Activated naive CD4-positive, alpha-beta T cell treated with anti-CD3 and anti-CD28 coated beads, Interleukin-2, amount 10 ng/mL, durations not matched to agents 7 days and 5 days (primary cell): Measurements from ENCODE around the gene ELOB.
"Not testable (repeated sequence)": the region's sequence is repeated elsewhere in the genome, so short reads cannot be mapped to it uniquely, and the experiment has no call there.

ENCODE experiments used
- CTCF ChIA-PET: fragments of 350-600 bp; sonication (Branson Sonifier 250); formaldehyde crosslinking; loops from one replicate; lab custom pipeline; 2021; ENCODE audit warnings: antibody characterized with exemption; lab: Charles Lee
- DNase-seq: peaks from one replicate; pipeline ENCODE4 v3.0.0-alpha.2; 2020
- H3K27ac Mint-ChIP-seq: one replicate; pipeline ENCODE4 v1.8.0; 2021; ENCODE audit warnings: mild to moderate bottlenecking, moderate library complexity, mixed read lengths
- H3K27me3 Mint-ChIP-seq: one replicate; pipeline ENCODE4 v1.8.0; 2021; ENCODE audit warnings: mild to moderate bottlenecking, mixed read lengths
- H3K36me3 Mint-ChIP-seq: one replicate; pipeline ENCODE4 v1.8.0; 2021; ENCODE audit warnings: mixed read lengths
- H3K4me1 Mint-ChIP-seq: one replicate; pipeline ENCODE4 v1.8.0; 2021; ENCODE audit warnings: mixed read lengths
- H3K4me3 Mint-ChIP-seq: one replicate; pipeline ENCODE4 v1.8.0; 2021; ENCODE audit warnings: mild to moderate bottlenecking, moderate library complexity, mixed read lengths
- H3K9me3 Mint-ChIP-seq: one replicate; pipeline ENCODE4 v1.8.0; 2021; ENCODE audit warnings: mixed read lengths

The ELOB gene

GRCh38 chr16:2726923-2727322 is 50.2 kb downstream of the ELOB start:
- Mint-ChIP-seq H3K27ac (no peak overlapping the region), H3K36me3 (no peaks in the 10 kb centered on the region), H3K9me3 (no peaks in the 10 kb centered on the region), H3K27me3 (peaks cover 31% of the 10 kb centered on the region), H3K4me3 (no peak overlapping the region), H3K4me1 (peaks cover 2% of the 10 kb centered on the region)
- DNase-seq = no peak
- CTCF ChIA-PET = no interaction called here

- Mint-ChIP-seq H3K4me3 (no peak overlapping the region), H3K27me3 (peaks cover 26% of the 10 kb centered on the region), H3K27ac (no peak overlapping the region), H3K36me3 (no peaks in the 10 kb centered on the region), H3K9me3 (no peaks in the 10 kb centered on the region), H3K4me1 (peaks cover 2% of the 10 kb centered on the region)
- no peak for DNase-seq
- CTCF ChIA-PET = no interaction called here
Observed at GRCh38 chr16:2724816-2725348, 52.2 kb downstream of the ELOB start.

- DNase-seq = no peak
- Mint-ChIP-seq H3K27ac (no peak overlapping the region), H3K4me1 (peaks cover 2% of the 10 kb centered on the region), H3K36me3 (no peaks in the 10 kb centered on the region), H3K9me3 (no peaks in the 10 kb centered on the region), H3K27me3 (peaks cover 26% of the 10 kb centered on the region), H3K4me3 (no peak overlapping the region)
- CTCF ChIA-PET = interaction anchor here (1.2 kb wide), 1 partner anchor 28 kb away, joined by 3 read pairs; no protein-coding TSS in a partner anchor
Observed at GRCh38 chr16:2724088-2724676, 52.9 kb downstream of the ELOB start.

- H3K4me1 Mint-ChIP-seq, H3K9me3 Mint-ChIP-seq, DNase-seq, CTCF ChIA-PET, H3K36me3 Mint-ChIP-seq: not testable (repeated sequence)
- Mint-ChIP-seq H3K27me3 (peaks cover 31% of the 10 kb centered on the region), H3K4me3 (peak overlapping the region; percentile 76), H3K27ac (peak overlapping the region; percentile 74)
Observed at GRCh38 chr16:2721634-2722173, 55.4 kb downstream of the ELOB start.
